Heart left ventricle (tissue), 13 donors: Measurements from ENCODE around the gene UGT1A9.

Experiments used
- CTCF ChIP-seq, 12 donors: fragments of 200-600 bp; sonication (generic) in 4 of 12; IDR thresholded peaks; one replicate each; pipeline versions ENCODE4 v1.5.0 to v1.8.0; 2018 to 2022; ENCODE audit warnings: antibody characterized with exemption in 12 of 12, mild to moderate bottlenecking in 5 of 12
- POLR2A ChIP-seq, 2 donors: fragments of 450-650 bp; IDR thresholded peaks; one replicate each; pipeline ENCODE4 v1.6.1; 2017; ENCODE audit warnings: antibody characterized with exemption in 2 of 2, mild to moderate bottlenecking in 2 of 2, moderate library complexity in 2 of 2
- donor health status: ischemic (EF 13 %, LVEDD 7.1; RV severe dilation, severe dysfunction).
- donor health status: DM: no; HTN: yes; CAD: no.
- donor health status: DM: no; HTN: no; CAD: no.
- donor health status: ischemic (EF 25% LVEDD 6.9; RV normal size, moderate dysfunction).
- donor health status: ischemic (EF 25% LVEDD 5.7; RV mildly dilated, moderate dysfunction).
- donor health status: ischemic (EF 35%, LVEDD 5.7; RV mildly dilated, moderate dysfunction).
- donor health status: nonischemic (EF 11% LVEDD 7.7; RV severe dilation, severe dysfunction).
- donor health status: DM: yes; HTN: yes; CAD: no.
- donor health status: PGD.
- donor health status: ischemic (EF 29% LVEDD 5.4; RV normal size, mild dysfunction).
- donor health status: nonischemic (EF 23%, LVEDD 6.1; RV moderate dilation, normal function).

DNA sequence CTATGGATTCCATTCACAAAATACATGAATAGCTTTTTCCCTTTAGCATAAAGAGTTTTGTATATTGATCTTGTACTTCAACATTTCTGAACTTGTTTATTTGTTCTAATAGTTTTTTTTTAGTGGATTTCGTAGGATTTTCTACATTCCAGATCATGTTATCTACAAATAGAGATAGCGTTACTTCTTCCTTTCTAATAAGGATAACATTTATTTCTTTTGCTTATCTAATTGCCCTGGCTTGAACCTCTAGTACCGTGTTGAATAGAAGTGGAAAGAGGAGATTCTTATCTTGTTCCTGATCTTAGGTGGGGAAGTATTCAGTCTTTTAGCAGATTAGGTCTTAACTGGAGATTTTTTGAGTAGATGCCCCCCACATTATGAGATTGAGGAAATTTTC, 30.5 kb downstream of the UGT1A9 start:
- TF ChIP-seq CTCF (IDR thresholded peaks at IDR 0.05) (no peak), POLR2A (IDR thresholded peaks at IDR 0.05) (no peak)
